Thymus (tissue), 11 donors: Measurements from ENCODE around the gene MAST2. TPM values are rescaled to one million over a fixed set of nuclear protein-coding genes. Genes with fewer than 3 reads are reported as not detected.

Source experiments
- DNase-seq, 9 donors: peaks; one replicate each; pipeline ENCODE4 v3.0.0-alpha.2; 2013; ENCODE audit warnings: low spot score in 9 of 9, low read depth in 6 of 9, missing footprints in 1 of 9
- H3K27ac ChIP-seq, 2 donors: one replicate each; pipeline ENCODE4 v1.5.1; 2013; ENCODE audit warnings: control low read depth in 1 of 2, low read depth in 1 of 2, low read length in 1 of 2, mild to moderate bottlenecking in 1 of 2, moderate library complexity in 1 of 2
- H3K27me3 ChIP-seq, 2 donors: one replicate each; pipeline ENCODE4 v1.5.1; 2013; ENCODE audit warnings: low read length in 1 of 2; ENCODE audit not compliant: control insufficient read depth in 2 of 2, insufficient read depth in 1 of 2
- H3K36me3 ChIP-seq, 2 donors: one replicate each; pipeline ENCODE4 v1.5.1; 2013; ENCODE audit warnings: low read length in 1 of 2, mild to moderate bottlenecking in 1 of 2, moderate library complexity in 1 of 2; ENCODE audit not compliant: control insufficient read depth in 2 of 2, insufficient read depth in 2 of 2
- H3K4me1 ChIP-seq, 2 donors: one replicate each; pipeline ENCODE4 v1.5.1; 2013; ENCODE audit warnings: low read length in 2 of 2; ENCODE audit not compliant: control insufficient read depth in 2 of 2, insufficient read depth in 2 of 2
- H3K4me3 ChIP-seq, 2 donors: one replicate each; pipeline ENCODE4 v1.5.1; 2013; ENCODE audit warnings: low read length in 2 of 2, control low read depth in 1 of 2, mild to moderate bottlenecking in 1 of 2
- H3K9me3 ChIP-seq, 2 donors: one replicate each; pipeline ENCODE4 v1.5.1; 2013; ENCODE audit warnings: low read length in 1 of 2, mild to moderate bottlenecking in 1 of 2; ENCODE audit not compliant: control insufficient read depth in 2 of 2, insufficient read depth in 1 of 2
- WGBS: extraction: QIAGEN DNeasy Blood & Tissue Kit; methylation state at CpG from one replicate; pipeline ENCODE4 v1.1.7; 2013; 5-methylcytosine and 5-hydroxymethylcytosine counted together
- polyA plus RNA-seq: library from polyadenylated mRNA; stranded (reverse); fragments of 200-250 nt; gene quantifications from one replicate; pipeline ENCODE4 v1.2.3, GENCODE V29; 2013
- total RNA-seq: library from RNA; stranded (reverse); fragments of 120-200 nt; gene quantifications from one replicate; pipeline ENCODE4 v1.2.4, GENCODE V29; 2013
- donor health status: healthy.

MAST2 gene
- total and polyA plus RNA-seq, 2 donors, result 3.4 to 8.8 TPM

- H3K4me3 ChIP-seq, result no peak overlapping the region
- DNase-seq, result no peak
- 97% methylated on average over 2 of the region's 2 CpGs for WGBS
These were observed 87.7 kb downstream of the MAST2 start for GRCh38 chr1:45891087-45891486.

GRCh38 chr1:45892068-45892785, 88.8 kb downstream of the MAST2 start:
- H3K4me1 ChIP-seq, result no peaks in the 10 kb centered on the region
- H3K27ac ChIP-seq, result no peak overlapping the region
- no peaks in the 10 kb centered on the region for H3K9me3 ChIP-seq
- H3K36me3 ChIP-seq, result no peaks in the 10 kb centered on the region
- no peak for DNase-seq
- 96% methylated on average over 6 of the region's 6 CpGs for WGBS
- no peaks in the 10 kb centered on the region for H3K27me3 ChIP-seq
- no peak overlapping the region for H3K4me3 ChIP-seq

More at GRCh38 chr1:45891087-45891486, 87.7 kb downstream of the MAST2 start:
- H3K27ac ChIP-seq, result no peak overlapping the region
- no peaks in the 10 kb centered on the region for H3K4me1 ChIP-seq
- H3K27me3 ChIP-seq, result no peaks in the 10 kb centered on the region
- H3K9me3 ChIP-seq, result no peaks in the 10 kb centered on the region
- no peaks in the 10 kb centered on the region for H3K36me3 ChIP-seq

- H3K36me3 ChIP-seq, result no peaks in the 10 kb centered on the region
- no peaks in the 10 kb centered on the region for H3K27me3 ChIP-seq
- DNase-seq, result no peak
- no peak overlapping the region for H3K4me3 ChIP-seq
- WGBS, result 87% methylated on average over 4 of the region's 4 CpGs
- no peaks in the 10 kb centered on the region for H3K4me1 ChIP-seq
- no peaks in the 10 kb centered on the region for H3K9me3 ChIP-seq
- H3K27ac ChIP-seq, result no peak overlapping the region
These were observed 90.9 kb downstream of the MAST2 start for GRCh38 chr1:45894331-45894730.

GRCh38 chr1:45894921-45895320, 91.5 kb downstream of the MAST2 start:
- Histone ChIP-seq H3K4me1 (no peaks in the 10 kb centered on the region), H3K27me3 (no peaks in the 10 kb centered on the region), H3K36me3 (no peaks in the 10 kb centered on the region), H3K27ac (no peak overlapping the region), H3K4me3 (no peak overlapping the region), H3K9me3 (no peaks in the 10 kb centered on the region)
- DNase-seq, result no peak

- no peak for DNase-seq
- Histone ChIP-seq H3K27me3 (no peaks in the 10 kb centered on the region), H3K9me3 (no peaks in the 10 kb centered on the region), H3K4me3 (no peak overlapping the region), H3K4me1 (no peaks in the 10 kb centered on the region), H3K27ac (no peak overlapping the region), H3K36me3 (no peaks in the 10 kb centered on the region)
- WGBS, result 98% methylated on average over 2 of the region's 2 CpGs
These were observed 92.0 kb downstream of the MAST2 start for GRCh38 chr1:45895406-45895805.

- no peak for DNase-seq
- no peaks in the 10 kb centered on the region for H3K9me3 ChIP-seq
These were observed 103.5 kb downstream of the MAST2 start for GRCh38 chr1:45906883-45907282.

GRCh38 chr1:45908611-45909140, 105.3 kb downstream of the MAST2 start:
- WGBS, result 91% methylated on average over 3 of the region's 3 CpGs
- Histone ChIP-seq H3K36me3 (no peaks in the 10 kb centered on the region), H3K4me3 (no peak overlapping the region), H3K4me1 (no peaks in the 10 kb centered on the region), H3K27ac (no peak overlapping the region), H3K27me3 (no peaks in the 10 kb centered on the region), H3K9me3 (no peaks in the 10 kb centered on the region)
- DNase-seq, result no peak

More at GRCh38 chr1:45906883-45907282, 103.5 kb downstream of the MAST2 start:
- Histone ChIP-seq H3K4me3 (no peak overlapping the region), H3K27me3 (no peaks in the 10 kb centered on the region), H3K4me1 (no peaks in the 10 kb centered on the region), H3K36me3 (no peaks in the 10 kb centered on the region), H3K27ac (no peak overlapping the region)
- 99% methylated on average over 2 of the region's 2 CpGs for WGBS

- WGBS, result 96% methylated on average over 1 of the region's 1 CpG
- no peak for DNase-seq
- H3K36me3 ChIP-seq, result no peaks in the 10 kb centered on the region
- no peak overlapping the region for H3K27ac ChIP-seq
- no peak overlapping the region for H3K4me3 ChIP-seq
- no peaks in the 10 kb centered on the region for H3K27me3 ChIP-seq
- no peaks in the 10 kb centered on the region for H3K4me1 ChIP-seq
- no peaks in the 10 kb centered on the region for H3K9me3 ChIP-seq
These were observed 108.2 kb downstream of the MAST2 start for GRCh38 chr1:45911634-45912033.

GRCh38 chr1:45913183-45913683, 109.8 kb downstream of the MAST2 start:
- Histone ChIP-seq H3K27me3 (no peaks in the 10 kb centered on the region), H3K4me1 (no peaks in the 10 kb centered on the region), H3K36me3 (no peaks in the 10 kb centered on the region), H3K27ac (no peak overlapping the region), H3K4me3 (no peak overlapping the region), H3K9me3 (no peaks in the 10 kb centered on the region)
- 94% methylated on average over 6 of the region's 6 CpGs for WGBS
- DNase-seq, result no peak
